HEK293T (cell line): Measurements from ENCODE around the gene FAM53C.

Experiments
- ELF4 ChIP-seq: fragments of 450-650 bp; IDR thresholded peaks from 2 replicates; pipeline ENCODE4 v1.6.1; 2017; ENCODE audit warnings: antibody characterized with exemption
- FOXM1 ChIP-seq: fragments of 450-650 bp; IDR thresholded peaks from 2 replicates; pipeline ENCODE4 v1.6.1; 2017; ENCODE audit warnings: mild to moderate bottlenecking, borderline replicate concordance
- L3MBTL2 ChIP-seq: fragments of 450-650 bp; conservative IDR thresholded peaks from 2 replicates; pipeline ENCODE4 v1.6.1; 2016; ENCODE audit warnings: mild to moderate bottlenecking
- NFRKB ChIP-seq: fragments of 450-650 bp; IDR thresholded peaks from 2 replicates; pipeline ENCODE4 v1.6.1; 2016; ENCODE audit warnings: mild to moderate bottlenecking, moderate library complexity
- SP1 ChIP-seq: fragments of 450-650 bp; IDR thresholded peaks from 2 replicates; pipeline ENCODE4 v1.6.1; 2017
- SUZ12 ChIP-seq: fragments of 450-650 bp; IDR thresholded peaks from 2 replicates; pipeline ENCODE4 v1.6.1; 2016; ENCODE audit warnings: mild to moderate bottlenecking

DNA sequence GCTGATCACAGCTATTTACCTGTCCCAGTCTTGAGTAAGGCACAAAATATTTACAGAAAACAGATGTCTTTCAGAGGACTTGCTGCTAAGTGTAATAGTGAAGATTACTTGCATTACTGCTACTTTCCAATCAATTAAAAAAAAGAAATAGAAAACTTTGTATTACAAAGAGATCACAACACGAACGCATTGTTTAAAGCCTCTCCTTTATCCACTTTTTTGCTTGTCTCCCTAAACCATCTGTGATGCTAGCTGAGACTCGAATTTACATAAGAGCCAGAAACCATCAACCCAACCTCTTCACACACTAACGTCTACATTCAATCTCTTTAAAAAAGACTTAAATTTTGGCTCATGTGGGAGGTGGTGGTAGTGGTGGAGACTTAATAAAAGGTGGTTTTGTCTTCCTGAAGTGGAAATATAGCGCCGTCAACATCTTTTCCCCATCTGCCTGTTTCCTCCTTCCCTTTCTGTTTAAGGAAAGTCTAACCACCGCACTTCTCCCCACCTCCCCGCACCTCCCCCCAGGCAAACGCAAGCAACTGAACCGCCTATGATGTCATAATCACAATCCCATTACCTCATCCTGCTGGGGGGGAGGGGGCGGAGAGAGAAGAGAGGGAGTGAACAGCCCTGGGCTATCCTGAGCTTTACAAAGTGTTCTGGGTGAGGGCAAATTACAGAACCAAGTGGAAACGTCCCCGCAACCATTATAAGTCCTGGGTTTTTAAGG is 948 bp upstream of the FAM53C start:
- TF ChIP-seq ELF4, result no peak
- TF ChIP-seq NFRKB, result no peak
- TF ChIP-seq SP1, result no peak
- TF ChIP-seq L3MBTL2, result no peak
- TF ChIP-seq SUZ12, result no peak
- no peak for TF ChIP-seq FOXM1
